Erythroblast (primary cell): ENCODE results near the gene FAM168A.

Source experiments
- GATA1 ChIP-seq: IDR thresholded peaks from 2 replicates; pipeline ENCODE4 v1.6.1; 2011; ENCODE audit warnings: low read depth, mild to moderate bottlenecking, control low read depth, low read length, moderate library complexity
- POLR2A ChIP-seq: IDR thresholded peaks from 2 replicates; pipeline ENCODE4 v1.6.1; 2011; ENCODE audit warnings: mild to moderate bottlenecking, low read length

- no peak for TF ChIP-seq POLR2A
- no peak for TF ChIP-seq GATA1
These were observed 223.8 kb downstream of the FAM168A start for GRCh38 chr11:73374151-73374550.
